VCaP (cell line): Measurements from ENCODE around the gene DENND5A.
"Not testable (repeated sequence)": the region's sequence is repeated elsewhere in the genome, so short reads cannot be mapped to it uniquely, and the experiment has no call there.

Source experiments
- H3K27ac ChIP-seq: fragments of 450-650 bp; 2 replicates; pipeline ENCODE4 v1.5.1; 2017
- CTCF ChIP-seq: fragments of 450-650 bp; conservative IDR thresholded peaks from 2 replicates; pipeline ENCODE4 v1.5.1; 2017; ENCODE audit warnings: mild to moderate bottlenecking, moderate library complexity

DENND5A gene

GRCh38 chr11:9178716-9179115, 86.4 kb downstream of the DENND5A start:
- no peak for TF ChIP-seq CTCF
- no peak overlapping the region for H3K27ac ChIP-seq

GRCh38 chr11:9177438-9178091, 87.6 kb downstream of the DENND5A start:
- no peak overlapping the region for H3K27ac ChIP-seq
- TF ChIP-seq CTCF, result no peak

GRCh38 chr11:9176550-9176949, 88.6 kb downstream of the DENND5A start:
- no peak overlapping the region for H3K27ac ChIP-seq
- TF ChIP-seq CTCF, result no peak

- no peak for TF ChIP-seq CTCF
- H3K27ac ChIP-seq, result no peak overlapping the region
Observed at GRCh38 chr11:9176136-9176535, 89.0 kb downstream of the DENND5A start.

- no peak overlapping the region for H3K27ac ChIP-seq
- no peak for TF ChIP-seq CTCF
Observed at GRCh38 chr11:9172389-9172788, 92.8 kb downstream of the DENND5A start.

- TF ChIP-seq CTCF, result no peak
- H3K27ac ChIP-seq, result no peak overlapping the region
Observed at GRCh38 chr11:9170450-9170849, 94.7 kb downstream of the DENND5A start.

- no peak for TF ChIP-seq CTCF
- H3K27ac ChIP-seq, result no peak overlapping the region
Observed at GRCh38 chr11:9169595-9170295, 95.4 kb downstream of the DENND5A start.

- not testable (repeated sequence) for H3K27ac ChIP-seq
Observed at GRCh38 chr11:9161991-9162390, 103.2 kb downstream of the DENND5A start.
